Spleen (tissue), 11 donors: Measurements from ENCODE around the gene RAPH1. TPM values are rescaled to one million over a fixed set of nuclear protein-coding genes. Genes with fewer than 3 reads are reported as not detected.
"Not testable (repeated sequence)": the region's sequence is repeated elsewhere in the genome, so short reads cannot be mapped to it uniquely, and the experiment has no call there.

ENCODE experiments used
- DNase-seq: peaks from one replicate; pipeline ENCODE4 v3.0.0-alpha.2; 2020
- H3K27ac ChIP-seq, 8 donors: fragments of 200-600 bp; sonication (generic) in 7 of 8; 1 replicate in 4 of 8; 2 replicates in 4 of 8; pipeline versions ENCODE4 v1.5.0 to v1.8.0; 2016 to 2021; ENCODE audit warnings: inconsistent platforms in 4 of 8, mild to moderate bottlenecking in 4 of 8, moderate library complexity in 1 of 8
- H3K27me3 ChIP-seq, 7 donors: fragments of 200-600 bp; sonication (generic) in 6 of 7; replicated peaks in 1 of 7; 1 replicate in 4 of 7; 2 replicates in 3 of 7; pipeline versions ENCODE4 v1.5.0 to v1.8.0; 2016 to 2021; ENCODE audit warnings: inconsistent platforms in 3 of 7, mild to moderate bottlenecking in 1 of 7
- H3K36me3 ChIP-seq, 6 donors: fragments of 200-600 bp; sonication (generic) in 5 of 6; 1 replicate in 4 of 6; 2 replicates in 2 of 6; pipeline versions ENCODE4 v1.5.0 to v1.8.0; 2016 to 2021; ENCODE audit warnings: inconsistent platforms in 2 of 6
- H3K4me1 ChIP-seq, 6 donors: fragments of 200-600 bp; sonication (generic) in 5 of 6; 1 replicate in 3 of 6; 2 replicates in 3 of 6; pipeline versions ENCODE4 v1.5.0 to v1.8.0; 2016 to 2021; ENCODE audit warnings: inconsistent platforms in 3 of 6
- H3K4me3 ChIP-seq, 8 donors: fragments of 200-600 bp; sonication (generic) in 7 of 8; 1 replicate in 4 of 8; 2 replicates in 4 of 8; pipeline versions ENCODE4 v1.5.0 to v1.8.0; 2016 to 2021; ENCODE audit warnings: inconsistent platforms in 4 of 8, mild to moderate bottlenecking in 4 of 8, moderate library complexity in 2 of 8
- H3K9me3 ChIP-seq, 8 donors: fragments of 200-600 bp; sonication (generic) in 7 of 8; 1 replicate in 4 of 8; 2 replicates in 4 of 8; pipeline versions ENCODE4 v1.5.0 to v1.8.0; 2016 to 2021; ENCODE audit warnings: inconsistent platforms in 4 of 8
- CTCF ChIP-seq, 11 experiments: fragments of 200-600 bp in 7 of 11; fragments of 450-650 bp in 4 of 11; sonication (generic) in 4 of 11; IDR thresholded peaks in 8 of 11; conservative IDR thresholded peaks in 3 of 11; 1 replicate in 7 of 11; 2 replicates in 4 of 11; pipeline versions ENCODE4 v1.4.0 to v1.8.0; 2016 to 2021; ENCODE audit warnings: antibody characterized with exemption in 11 of 11, inconsistent platforms in 4 of 11, mild to moderate bottlenecking in 1 of 11
- POLR2A ChIP-seq, 3 donors: fragments of 450-650 bp; IDR thresholded peaks; one replicate each; pipeline ENCODE4 v1.5.1; 2017; ENCODE audit warnings: antibody characterized with exemption in 3 of 3, mild to moderate bottlenecking in 1 of 3
- POLR2AphosphoS5 ChIP-seq, 3 donors: sonication (generic); formaldehyde crosslinking; IDR thresholded peaks; one replicate each; pipeline ENCODE4 v1.5.1; 2017; ENCODE audit warnings: antibody characterized with exemption in 3 of 3
- WGBS, 5 donors: extraction: QIAGEN DNeasy Blood & Tissue Kit in 3 of 5; methylation state at CpG; one replicate each; pipeline versions ENCODE4 v1.1.5 to v1.1.7; 2013 to 2018; 5-methylcytosine and 5-hydroxymethylcytosine counted together
- intact Hi-C: fragments of 100-400 bp; cut with DNase I; formaldehyde crosslinking; loops from one replicate; pipeline ENCODE4 v1.15.0; 2023; ENCODE audit warnings: low total_unique reads
- polyA plus RNA-seq, 3 donors: library from polyadenylated mRNA; stranded (reverse); fragments of 200-250 nt; gene quantifications; one replicate each; pipeline ENCODE4 v1.2.1, GENCODE V29; 2013
- total RNA-seq, 7 donors: library from RNA; depleted of rRNA in 3 of 7; stranded (reverse); fragments of >200 nt in 3 of 7; fragmentation: NEBNext Ultra II Directional in 4 of 7; extraction: Animal tissue kit (Norgen Biotek cat#: 25700) in 4 of 7; gene quantifications; one replicate each; pipeline versions ENCODE4 v1.1.0 to v1.2.1, GENCODE V29; 2016 to 2021
- donor health status: healthy with polysubstance abuse.
- donor health status: DM: no; HTN: no; CAD: no; lungs with moderate emphysema.
- donor health status: DM: no; HTN: no; CAD: no.
- donor health status: Bipolar disorder and iron deficiency.
- donor health status: healthy.
- donor health status: DM: no; HTN: no; CAD: no.
- donor health status: DM: yes; HTN: yes; CAD: no.

RAPH1 gene
- total and polyA plus RNA-seq, 10 donors, result 2.6 to 138 (median 70.9) TPM

GRCh38 chr2:203396667-203397066 lies 138.4 kb downstream of the RAPH1 start:
- TF ChIP-seq POLR2A (IDR thresholded peaks at IDR 0.05) (no peak), CTCF (IDR thresholded peaks at IDR 0.05 in 8 of 11, conservative IDR thresholded peaks at IDR 0.05 in 3 of 11) (no peak), POLR2AphosphoS5 (IDR thresholded peaks at IDR 0.05) (no peak)
- peaks cover 0 to 7% (median 2%) of the 10 kb centered on the region in 8 donors for H3K9me3 ChIP-seq
- H3K27me3 ChIP-seq, result no peaks in the 10 kb centered on the region
- H3K27ac ChIP-seq, result no peak overlapping the region
- 35 to 78% (median 47%) methylated on average over 1 of the region's 1 CpG for WGBS, 5 donors
- intact Hi-C loops, result no loop called here
- H3K4me3 ChIP-seq, result no peak overlapping the region
- no peak for DNase-seq
- no peaks in the 10 kb centered on the region for H3K4me1 ChIP-seq
- peaks cover 0 to 44% (median 4%) of the 10 kb centered on the region in 6 donors for H3K36me3 ChIP-seq

- WGBS, 5 donors, result 92 to 100% (median 98%) methylated on average over 2 of the region's 2 CpGs
- no peak overlapping the region for H3K27ac ChIP-seq
- peaks cover 0 to 46% (median 4%) of the 10 kb centered on the region in 6 donors for H3K36me3 ChIP-seq
- intact Hi-C loops, result no loop called here
- H3K9me3 ChIP-seq, result peaks cover 0 to 7% (median 2%) of the 10 kb centered on the region in 8 donors
- DNase-seq, result no peak
- no peaks in the 10 kb centered on the region for H3K4me1 ChIP-seq
- H3K27me3 ChIP-seq, result no peaks in the 10 kb centered on the region
- H3K4me3 ChIP-seq, result no peak overlapping the region
- no peak for TF ChIP-seq POLR2AphosphoS5 (IDR thresholded peaks at IDR 0.05)
- no peak for TF ChIP-seq POLR2A (IDR thresholded peaks at IDR 0.05)
- no peak for TF ChIP-seq CTCF (IDR thresholded peaks at IDR 0.05 in 8 of 11, conservative IDR thresholded peaks at IDR 0.05 in 3 of 11)
Observed at GRCh38 chr2:203395858-203396257, 139.2 kb downstream of the RAPH1 start.

GRCh38 chr2:203394519-203395227 lies 140.4 kb downstream of the RAPH1 start:
- Histone ChIP-seq H3K9me3 (peaks cover 0 to 7% (median 2%) of the 10 kb centered on the region in 8 donors), H3K4me1 (no peaks in the 10 kb centered on the region), H3K27ac (no peak overlapping the region), H3K27me3 (no peaks in the 10 kb centered on the region), H3K36me3 (peaks cover 0 to 48% (median 4%) of the 10 kb centered on the region in 6 donors), H3K4me3 (no peak overlapping the region)
- WGBS, 5 donors, result 93 to 98% (median 96%) methylated on average over 9 of the region's 9 CpGs
- DNase-seq, result no peak
- no peak for TF ChIP-seq CTCF (IDR thresholded peaks at IDR 0.05 in 8 of 11, conservative IDR thresholded peaks at IDR 0.05 in 3 of 11)
- TF ChIP-seq POLR2A (IDR thresholded peaks at IDR 0.05), result no peak
- no peak for TF ChIP-seq POLR2AphosphoS5 (IDR thresholded peaks at IDR 0.05)
- intact Hi-C loops, result no loop called here

- 90 to 100% (median 96%) methylated on average over 6 of the region's 6 CpGs for WGBS, 5 donors
- H3K27me3 ChIP-seq, H3K4me1 ChIP-seq, H3K4me3 ChIP-seq, H3K27ac ChIP-seq, DNase-seq, H3K9me3 ChIP-seq, intact Hi-C loops: not testable (repeated sequence)
- peaks cover 0 to 15% (median 2%) of the 10 kb centered on the region in 6 donors for H3K36me3 ChIP-seq
Observed at GRCh38 chr2:203388153-203388552, 146.9 kb downstream of the RAPH1 start.
